Tibial artery (tissue), 4 donors: ENCODE measurements around the gene TAF4B.

Experiments
- DNase-seq, 2 donors: peaks; one replicate each; pipeline ENCODE4 v3.0.0-alpha.2; 2019
- H3K27ac ChIP-seq, 2 donors: fragments of 200-600 bp; sonication (generic) in 1 of 2; 1 replicate in 1 of 2; 2 replicates in 1 of 2; pipeline ENCODE4 v1.5.1; 2018 to 2019; ENCODE audit warnings: mild to moderate bottlenecking in 1 of 2
- H3K27me3 ChIP-seq, 2 donors: fragments of 200-600 bp; sonication (generic) in 1 of 2; one replicate each; pipeline versions ENCODE4 v1.5.1 to v1.6.0; 2016 to 2019
- H3K36me3 ChIP-seq, 3 donors: fragments of 200-600 bp; sonication (generic) in 2 of 3; one replicate each; pipeline ENCODE4 v1.5.1; 2016 to 2019; ENCODE audit warnings: mild to moderate bottlenecking in 2 of 3
- H3K4me1 ChIP-seq, 4 donors: fragments of 200-600 bp; sonication (generic) in 2 of 4; 1 replicate in 3 of 4; 2 replicates in 1 of 4; pipeline ENCODE4 v1.5.1; 2016 to 2019
- H3K4me3 ChIP-seq, 2 donors: fragments of 200-600 bp; sonication (generic) in 1 of 2; 1 replicate in 1 of 2; 2 replicates in 1 of 2; pipeline ENCODE4 v1.5.1; 2018 to 2019; ENCODE audit warnings: mild to moderate bottlenecking in 2 of 2
- H3K9me3 ChIP-seq, 3 donors: fragments of 200-600 bp; sonication (generic) in 1 of 3; one replicate each; pipeline ENCODE4 v1.5.1; 2016 to 2019
- intact Hi-C: fragments of 100-400 bp; cut with DNase I; formaldehyde crosslinking; loops from one replicate; pipeline ENCODE4 v1.15.0; 2023; ENCODE audit warnings: low total_unique reads
- TF ChIP-seq, protein P1 (sequence below), 2 experiments: fragments of 200-600 bp in 1 of 2; fragments of 450-650 bp in 1 of 2; IDR thresholded peaks; one replicate each; pipeline ENCODE4 v1.5.1; 2017 to 2019; ENCODE audit warnings: antibody characterized with exemption in 2 of 2, mild to moderate bottlenecking in 1 of 2, moderate library complexity in 1 of 2

TAF4B gene

DNA sequence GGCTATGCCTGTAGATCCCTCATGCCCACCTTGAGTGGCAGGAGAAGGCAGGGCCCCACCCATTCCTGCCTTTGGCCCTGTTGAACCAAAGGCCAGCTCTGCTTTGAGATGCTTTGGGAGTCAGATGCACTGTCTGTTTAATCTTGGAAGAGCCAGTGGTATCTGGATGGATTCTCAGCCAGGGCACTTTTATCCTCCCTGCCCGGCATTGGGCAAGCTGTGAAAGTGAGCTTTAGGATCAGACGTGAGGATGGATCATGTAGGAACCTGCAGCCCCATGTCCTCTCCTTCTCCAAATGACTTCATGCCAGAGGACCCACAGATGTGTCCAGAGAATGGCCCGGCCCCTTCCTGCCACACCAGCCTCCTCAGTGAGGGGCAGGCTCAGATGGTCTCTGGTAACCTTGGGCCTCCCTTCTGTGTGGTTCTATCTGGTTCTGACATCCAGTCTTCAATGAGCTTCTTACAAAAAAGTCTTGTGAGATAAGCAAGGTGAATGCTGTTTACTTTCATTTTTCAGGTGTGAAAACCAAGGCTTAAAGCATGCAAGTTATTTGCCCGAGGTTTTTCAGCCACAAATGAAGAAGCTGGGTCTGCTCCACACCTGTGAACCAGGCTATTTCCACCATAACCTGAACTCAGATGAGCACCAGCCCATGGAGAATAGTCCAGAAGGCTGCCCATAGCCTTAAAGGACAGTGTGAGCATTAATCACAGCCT, 198.3 kb downstream of the TAF4B start:
- H3K27me3 ChIP-seq: no peaks in the 10 kb centered on the region
- no peak overlapping the region for H3K4me3 ChIP-seq
- no peak overlapping the region for H3K27ac ChIP-seq
- no peaks in the 10 kb centered on the region for H3K36me3 ChIP-seq
- no peaks in the 10 kb centered on the region for H3K4me1 ChIP-seq
- TF ChIP-seq, protein P1, sequence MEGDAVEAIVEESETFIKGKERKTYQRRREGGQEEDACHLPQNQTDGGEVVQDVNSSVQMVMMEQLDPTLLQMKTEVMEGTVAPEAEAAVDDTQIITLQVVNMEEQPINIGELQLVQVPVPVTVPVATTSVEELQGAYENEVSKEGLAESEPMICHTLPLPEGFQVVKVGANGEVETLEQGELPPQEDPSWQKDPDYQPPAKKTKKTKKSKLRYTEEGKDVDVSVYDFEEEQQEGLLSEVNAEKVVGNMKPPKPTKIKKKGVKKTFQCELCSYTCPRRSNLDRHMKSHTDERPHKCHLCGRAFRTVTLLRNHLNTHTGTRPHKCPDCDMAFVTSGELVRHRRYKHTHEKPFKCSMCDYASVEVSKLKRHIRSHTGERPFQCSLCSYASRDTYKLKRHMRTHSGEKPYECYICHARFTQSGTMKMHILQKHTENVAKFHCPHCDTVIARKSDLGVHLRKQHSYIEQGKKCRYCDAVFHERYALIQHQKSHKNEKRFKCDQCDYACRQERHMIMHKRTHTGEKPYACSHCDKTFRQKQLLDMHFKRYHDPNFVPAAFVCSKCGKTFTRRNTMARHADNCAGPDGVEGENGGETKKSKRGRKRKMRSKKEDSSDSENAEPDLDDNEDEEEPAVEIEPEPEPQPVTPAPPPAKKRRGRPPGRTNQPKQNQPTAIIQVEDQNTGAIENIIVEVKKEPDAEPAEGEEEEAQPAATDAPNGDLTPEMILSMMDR (IDR thresholded peaks at IDR 0.05): no peak
- DNase-seq: no peak
- no peaks in the 10 kb centered on the region for H3K9me3 ChIP-seq
- intact Hi-C loops: no loop called here

DNA sequence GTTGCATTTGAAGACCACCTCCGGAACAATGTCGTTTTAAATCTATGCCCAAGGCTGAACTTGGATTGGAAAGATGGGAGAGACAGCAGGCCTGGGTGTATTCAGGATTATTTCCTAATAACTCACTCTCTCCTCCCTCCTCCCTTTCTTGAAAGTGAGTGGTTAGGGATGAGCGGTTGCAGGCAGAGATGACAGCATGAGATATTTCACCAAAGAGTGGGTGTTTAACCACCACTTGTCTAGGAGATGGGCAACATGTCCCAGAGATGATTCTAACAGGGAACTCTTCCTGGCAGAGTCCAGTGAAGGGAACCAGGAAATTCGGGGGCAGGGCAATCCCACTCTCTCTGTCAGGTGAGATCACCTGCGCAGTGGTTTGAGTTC, 198.9 kb downstream of the TAF4B start:
- no peak for DNase-seq
- TF ChIP-seq, protein P1 (IDR thresholded peaks at IDR 0.05): no peak
- Histone ChIP-seq H3K4me1 (no peaks in the 10 kb centered on the region), H3K27ac (no peak overlapping the region), H3K4me3 (no peak overlapping the region), H3K36me3 (no peaks in the 10 kb centered on the region), H3K27me3 (no peaks in the 10 kb centered on the region), H3K9me3 (no peaks in the 10 kb centered on the region)
- intact Hi-C loops: no loop called here

DNA sequence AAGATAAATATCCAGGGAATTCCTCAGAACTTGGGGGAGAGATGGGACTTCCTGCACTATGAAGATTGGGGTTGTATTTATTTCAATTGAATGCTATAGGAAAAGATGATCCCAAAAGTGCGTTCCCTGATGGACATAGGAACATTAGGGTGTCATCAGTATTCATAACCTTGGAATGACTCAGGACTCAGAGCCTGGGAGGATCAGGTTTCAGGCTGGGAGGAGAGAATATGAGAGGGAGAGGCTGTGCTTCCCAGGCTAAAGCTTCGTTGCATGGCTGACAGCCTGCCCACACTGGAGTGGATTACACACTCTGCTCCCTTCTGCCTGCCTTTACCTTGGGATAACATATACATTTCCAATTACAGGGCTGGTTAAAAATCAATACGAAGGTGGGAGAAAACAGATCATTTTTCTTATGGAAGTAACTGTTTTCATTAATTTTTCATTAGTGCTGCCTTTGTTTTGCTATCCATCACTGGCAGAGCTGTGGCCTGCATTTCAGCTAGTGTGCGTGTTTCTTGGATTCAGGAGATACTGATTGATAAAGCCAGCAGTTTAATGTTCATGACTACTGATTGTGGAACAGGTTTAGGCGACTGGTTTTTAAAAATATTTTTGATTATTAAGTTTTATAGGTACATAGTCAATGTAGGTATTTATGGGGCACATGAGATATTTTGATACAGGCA, 203.4 kb downstream of the TAF4B start:
- H3K4me1 ChIP-seq: no peaks in the 10 kb centered on the region
- H3K27me3 ChIP-seq: no peaks in the 10 kb centered on the region
- no peak overlapping the region for H3K4me3 ChIP-seq
- TF ChIP-seq, protein P1 (IDR thresholded peaks at IDR 0.05): no peak
- H3K27ac ChIP-seq: no peak overlapping the region
- no peak for DNase-seq
- no peaks in the 10 kb centered on the region for H3K9me3 ChIP-seq
- intact Hi-C loops: no loop called here
- H3K36me3 ChIP-seq: no peaks in the 10 kb centered on the region

DNA sequence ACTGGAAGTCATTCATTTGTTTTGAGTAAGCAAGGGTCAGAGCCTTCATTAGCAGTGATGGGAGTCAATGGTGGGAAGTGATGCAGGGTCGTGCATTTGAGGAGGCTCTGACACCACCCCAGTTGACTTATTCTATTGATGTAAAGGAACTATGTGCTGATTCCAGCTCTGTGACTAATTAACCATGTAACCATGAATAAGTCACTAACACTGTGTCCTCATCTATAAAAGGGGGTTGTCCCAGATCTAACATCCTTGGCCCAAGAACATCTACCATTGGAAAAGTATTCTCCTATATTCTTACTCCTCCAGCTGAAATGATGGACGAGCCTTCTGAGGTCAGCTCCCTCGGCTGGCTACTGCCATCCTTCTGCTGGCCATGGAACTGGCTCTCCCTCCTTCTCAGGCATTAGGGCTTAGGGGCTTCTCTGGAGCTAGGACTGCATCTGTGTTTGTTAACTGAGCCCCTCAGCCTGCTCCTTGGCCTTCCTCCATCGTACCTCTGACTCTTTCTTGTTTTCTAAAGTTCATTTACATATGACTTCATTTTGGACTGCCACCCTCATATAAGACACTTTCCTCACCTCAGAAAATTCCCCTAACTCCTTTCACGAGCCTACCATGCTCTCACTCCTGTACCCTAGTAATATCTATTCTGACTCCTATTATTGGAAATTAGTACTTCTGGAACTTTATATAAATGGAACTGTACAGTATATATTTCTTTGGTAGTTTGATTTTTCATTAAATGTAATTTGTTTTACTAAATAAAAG, 206.6 kb downstream of the TAF4B start:
- no peak overlapping the region for H3K27ac ChIP-seq
- no peaks in the 10 kb centered on the region for H3K36me3 ChIP-seq
- H3K9me3 ChIP-seq: no peaks in the 10 kb centered on the region
- DNase-seq: no peak
- H3K4me1 ChIP-seq: no peaks in the 10 kb centered on the region
- peaks cover 0 to 7% of the 10 kb centered on the region in 2 donors for H3K27me3 ChIP-seq
- intact Hi-C loops: no loop called here
- H3K4me3 ChIP-seq: no peak overlapping the region
- TF ChIP-seq, protein P1 (IDR thresholded peaks at IDR 0.05): no peak

DNA sequence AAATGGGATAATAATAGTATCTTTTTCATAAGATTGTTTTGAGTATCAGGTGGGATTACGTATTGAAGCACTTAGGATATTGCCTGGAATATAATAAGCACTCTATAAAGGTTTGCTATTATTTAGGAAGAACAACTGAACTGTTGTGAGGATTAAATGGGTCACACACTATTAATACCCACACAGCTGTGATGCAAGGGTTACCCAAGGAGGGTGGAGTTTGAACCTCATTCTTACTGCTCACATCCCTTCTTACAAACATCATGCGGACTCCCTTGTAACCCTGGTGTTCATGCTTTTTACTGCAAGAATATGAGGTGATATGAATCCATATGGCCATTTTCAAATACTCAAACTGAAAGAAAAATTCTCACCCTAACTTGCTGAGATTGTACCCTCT, 208.6 kb downstream of the TAF4B start:
- intact Hi-C loops: no loop called here
- DNase-seq: no peak
- H3K36me3 ChIP-seq: no peaks in the 10 kb centered on the region
- TF ChIP-seq, protein P1 (IDR thresholded peaks at IDR 0.05): no peak
- no peak overlapping the region for H3K4me3 ChIP-seq
- H3K27ac ChIP-seq: no peak overlapping the region
- H3K9me3 ChIP-seq: no peaks in the 10 kb centered on the region
- peaks cover 0 to 7% of the 10 kb centered on the region in 2 donors for H3K27me3 ChIP-seq
- no peaks in the 10 kb centered on the region for H3K4me1 ChIP-seq
